K562 (cell line): Measurements from ENCODE around the gene MRPL41. TPM values are rescaled to one million over a fixed set of nuclear protein-coding genes. Genes with fewer than 3 reads are reported as not detected.
A peak's percentile ranks its signal among the peaks of the same experiment; 100 is the strongest.
"Not testable (repeated sequence)": the region's sequence is repeated elsewhere in the genome, so short reads cannot be mapped to it uniquely, and the experiment has no call there.

Source experiments
- ATAC-seq: fragments of 200-7000 bp; cut with Tn5 transposase; 3 replicates; pipeline ENCODE4 v1.9.1; 2020; ENCODE audit warnings: moderate library complexity
- BruUV-seq: library from RNA; stranded (reverse); fragments of 400-500 nt; replicated peaks from 2 replicates; lab custom pipeline; 2021; lab: Mats Ljungman, UMichigan
- CTCF ChIA-PET: fragments of 300-600 bp; formaldehyde crosslinking; extraction: SDS; loops from one replicate; lab custom pipeline; 2021; ENCODE audit warnings: low intra/inter-chr PET ratio; lab: Yijun Ruan, JAX
- POLR2A ChIA-PET: fragments of 300-600, 350-650 bp; sonication (Branson Sonifier 250); formaldehyde crosslinking; extraction: SDS; loops from one replicate; lab custom pipeline; 2021; ENCODE audit warnings: antibody characterized with exemption, inconsistent platforms; lab: Yijun Ruan, JAX
- DNase-seq, 4 experiments: peaks; one replicate each; pipeline versions ENCODE4 v3.0.0 to v3.0.0-alpha.2; 2011 to 2018; ENCODE audit warnings: low spot score in 3 of 4, mixed read lengths in 3 of 4; ENCODE audit errors: extremely low read depth in 1 of 4
- FAIRE-seq: peaks from 2 replicates; lab custom pipeline; 2011; peaks lifted over from hg19 to GRCh38; lab: Jason Lieb, UNC
- H2AFZ ChIP-seq: 2 replicates; pipeline ENCODE4 v1.6.0; 2011; ENCODE audit warnings: low read depth, low read length, control low read depth, inconsistent platforms
- H3K27ac ChIP-seq: fragments of 200-600 bp; 3 replicates; pipeline ENCODE4 v1.8.0; 2011; ENCODE audit warnings: low read depth, mild to moderate bottlenecking, control low read depth, inconsistent platforms, low read length, moderate library complexity, mixed read lengths; ENCODE audit errors: extremely low read depth
- H3K27me3 ChIP-seq, 2 experiments: fragments of 300-600 bp in 1 of 2; 2 replicates in 1 of 2; 3 replicates in 1 of 2; pipeline versions ENCODE4 v1.6.0 to v1.8.0; 2011; ENCODE audit warnings: inconsistent platforms in 2 of 2, low read length in 2 of 2, mild to moderate bottlenecking in 1 of 2, mixed read lengths in 1 of 2, moderate library complexity in 1 of 2; ENCODE audit not compliant: control insufficient read depth in 2 of 2, insufficient read depth in 2 of 2
- H3K36me3 ChIP-seq: fragments of 300-600 bp; 3 replicates; pipeline ENCODE4 v1.8.0; 2011; ENCODE audit warnings: mild to moderate bottlenecking, low read length, inconsistent platforms; ENCODE audit not compliant: control insufficient read depth, insufficient read depth
- H3K4me1 ChIP-seq, 2 experiments: fragments of 200-600 bp in 1 of 2; replicated peaks in 1 of 2; 2 replicates in 1 of 2; 3 replicates in 1 of 2; pipeline versions ENCODE4 v1.5.1 to v1.8.0; 2011; ENCODE audit warnings: inconsistent platforms in 2 of 2, low read length in 2 of 2, mild to moderate bottlenecking in 1 of 2, mixed read lengths in 1 of 2, moderate library complexity in 1 of 2; ENCODE audit not compliant: control insufficient read depth in 2 of 2, insufficient read depth in 2 of 2
- H3K4me2 ChIP-seq: 2 replicates; pipeline ENCODE4 v1.6.1; 2011; ENCODE audit warnings: low read length, control low read depth, inconsistent platforms, mixed read lengths; ENCODE audit not compliant: insufficient read depth
- H3K4me3 ChIP-seq: fragments of 200-600 bp; sonication (generic), shearing (Covaris generic); 2 replicates; pipeline ENCODE4 v1.5.1; 2016; ENCODE audit warnings: control low read depth, inconsistent platforms
- H3K79me2 ChIP-seq: fragments of 200-600 bp; 3 replicates; pipeline ENCODE4 v1.8.0; 2011; ENCODE audit warnings: low read length, inconsistent platforms; ENCODE audit not compliant: control insufficient read depth, insufficient read depth
- H3K9ac ChIP-seq, 2 experiments: 2 replicates each; pipeline versions ENCODE4 v1.6.0 to v1.6.1; 2011; ENCODE audit warnings: low read depth in 2 of 2, low read length in 2 of 2, control low read depth in 1 of 2, inconsistent platforms in 1 of 2, mild to moderate bottlenecking in 1 of 2, mixed read lengths in 1 of 2; ENCODE audit not compliant: insufficient read depth in 1 of 2
- H3K9me1 ChIP-seq: one replicate; pipeline ENCODE4 v1.6.0; 2011; ENCODE audit warnings: inconsistent platforms, mild to moderate bottlenecking, low read length, moderate library complexity; ENCODE audit not compliant: control insufficient read depth, insufficient read depth
- H3K9me3 ChIP-seq: replicated peaks from 2 replicates; pipeline ENCODE4 v1.5.1; 2011; ENCODE audit warnings: low read depth, low read length, inconsistent platforms; ENCODE audit not compliant: control insufficient read depth, insufficient read depth
- H4K20me1 ChIP-seq: replicated peaks from 2 replicates; pipeline ENCODE4 v1.6.1; 2011; ENCODE audit warnings: low read length, inconsistent platforms, mixed read lengths; ENCODE audit not compliant: control insufficient read depth, insufficient read depth
- CBFB ChIP-seq: sonication (generic); formaldehyde crosslinking; IDR thresholded peaks from 2 replicates; pipeline ENCODE4 v1.4.0; 2020; ENCODE audit warnings: mild to moderate bottlenecking, missing genetic modification reagents
- CBX3 ChIP-seq, 2 experiments: IDR thresholded peaks; 1 replicate in 1 of 2; 2 replicates in 1 of 2; pipeline ENCODE4 v1.6.1; 2012; ENCODE audit warnings: inconsistent platforms in 2 of 2, low read length in 2 of 2, borderline replicate concordance in 1 of 2, control low read depth in 1 of 2
- CREM ChIP-seq: IDR thresholded peaks from 2 replicates; pipeline ENCODE4 v1.6.1; 2014; ENCODE audit warnings: antibody characterized with exemption, low read depth
- POLR2G ChIP-seq: fragments of 200-400 bp; formaldehyde crosslinking; IDR thresholded peaks from 2 replicates; pipeline ENCODE4 v1.6.1; 2017; ENCODE audit warnings: low read depth, mild to moderate bottlenecking, antibody characterized with exemption, low read length, moderate library complexity
- POLR3A ChIP-seq: IDR thresholded peaks from 2 replicates; pipeline ENCODE4 v1.6.1; 2011; ENCODE audit warnings: borderline replicate concordance, mild to moderate bottlenecking, moderate library complexity; ENCODE audit not compliant: insufficient read length, insufficient read depth; ENCODE audit errors: extremely low read depth
- RBFOX2 ChIP-seq: fragments of 200-400 bp; formaldehyde crosslinking; IDR thresholded peaks from 2 replicates; pipeline ENCODE4 v1.6.1; 2017; ENCODE audit warnings: low read depth, mild to moderate bottlenecking, low read length, moderate library complexity
- ZNF12 ChIP-seq: sonication (generic); formaldehyde crosslinking; IDR thresholded peaks from 2 replicates; pipeline ENCODE4 v1.4.0; 2020; ENCODE audit warnings: mild to moderate bottlenecking, missing genetic modification reagents
- ZNF512 ChIP-seq: IDR thresholded peaks from 2 replicates; pipeline ENCODE4 v1.6.1; 2016; ENCODE audit warnings: missing genetic modification characterization, missing compliant biosample characterization
- WGBS: fragments of 100-300 bp; shearing (Covaris generic); methylation state at CpG from one replicate; pipeline ENCODE4 v1.1.6; 2016; ENCODE audit warnings: low coverage, mixed read lengths; ENCODE audit not compliant: insufficient coverage; ENCODE audit errors: missing lambda C conversion rate; 5-methylcytosine and 5-hydroxymethylcytosine counted together
- in situ Hi-C: fragments of 300-500 bp; cut with MboI; formaldehyde crosslinking; loops from 4 replicates; pipeline ENCODE4 v1.15.0; 2018; ENCODE audit warnings: inconsistent platforms, mixed read lengths
- intact Hi-C: fragments of 100-400 bp; cut with micrococcal nuclease; formaldehyde crosslinking; loops from 2 replicates; pipeline ENCODE4 v1.14.2; 2022
- polyA plus RNA-seq, 8 experiments: library from polyadenylated mRNA; depleted of rRNA in 4 of 8; stranded (reverse) in 5 of 8; unstranded in 3 of 8; fragments of >200 nt; fragmentation: Nextera tagmentation in 2 of 8; fragmentation: Illumina TruSeq in 1 of 8; extraction: Ambion mirVana in 2 of 8; extraction: Trizol in 1 of 8; gene quantifications; 2 replicates each; pipeline versions ENCODE4 v1.2.1 to v1.2.3, GENCODE V29; 2011 to 2014; ENCODE audit warnings: inconsistent platforms in 1 of 8, missing spikeins in 1 of 8
- total RNA-seq, 7 experiments: library from RNA; depleted of rRNA in 6 of 7; stranded (reverse); fragments of >200 nt in 6 of 7; fragmentation: Illumina TruSeq in 2 of 7; extraction: Trizol in 2 of 7; gene quantifications; 2 replicates each; pipeline versions ENCODE4 v1.2.1 to v1.2.3, GENCODE V29; 2011 to 2021; ENCODE audit warnings: low replicate concordance in 1 of 7

MRPL41 gene
- total and polyA plus RNA-seq, 9 of the 15 experiments (the other 6 are each of a cell fraction or from before 2014, with no cell fraction given): 2.6 to 259 (median 21.6) TPM

- no peak overlapping the region for H3K27ac ChIP-seq
- no peak for DNase-seq
- no peaks in the 10 kb centered on the region for H3K27me3 ChIP-seq
- peaks cover 54% of the 10 kb centered on the region; the same call in 2 of the 3 replicates for H3K36me3 ChIP-seq
- ChIA-PET POLR2A (no interaction called here), CTCF (no interaction called here)
- in situ Hi-C loops: no loop called here
- no peak for ATAC-seq
- no peaks in the 10 kb centered on the region for H4K20me1 ChIP-seq
- no peak overlapping the region for H2AFZ ChIP-seq
- intact Hi-C loops: no loop called here
- 91% methylated on average over 17 of the region's 18 CpGs for WGBS
- H3K4me1 ChIP-seq: no peaks in the 10 kb centered on the region
- BruUV-seq: no TSS peak
- H3K9me3 ChIP-seq: no peaks in the 10 kb centered on the region
- peak overlapping the region in 1 of 2 experiments; percentile 48; a peak in 1 of 4 replicates for H3K9ac ChIP-seq
- FAIRE-seq: no peak
- no peak for TF ChIP-seq ZNF512 (tag)
- TF ChIP-seq POLR2G: 0 out of 2 replicates have a peak, but pooled peaks have one; percentile 29
- no peak for TF ChIP-seq ZNF12 (CRISPR knock-in tag)
- TF ChIP-seq CREM: no peak
- TF ChIP-seq RBFOX2: peak; percentile 37; the same call in 1 of the 2 replicates
- no peak for TF ChIP-seq CBX3 (IDR thresholded peaks at IDR 0.05; ENCODE audit: borderline replicate concordance in 1 of 2, low read length in 2 of 2)
- TF ChIP-seq POLR3A: no peak
- no peak for TF ChIP-seq CBFB (CRISPR knock-in tag)
- no peak overlapping the region for H3K4me3 ChIP-seq
- no peak overlapping the region for H3K4me2 ChIP-seq
- H3K9me1 ChIP-seq: no peaks in the 10 kb centered on the region
- no peaks in the 10 kb centered on the region for H3K79me2 ChIP-seq
Observed at GRCh38 chr9:137564817-137565411, 13.2 kb downstream of the MRPL41 start.

- not testable (repeated sequence) for BruUV-seq
- peaks cover 47% of the 10 kb centered on the region; the same call in 2 of the 3 replicates for H3K36me3 ChIP-seq
Observed at GRCh38 chr9:137568445-137568844, 16.8 kb downstream of the MRPL41 start.

More at GRCh38 chr9:137568445-137568844, 16.8 kb downstream of the MRPL41 start:
- H3K4me2 ChIP-seq, H3K4me1 ChIP-seq, H3K9ac ChIP-seq, ATAC-seq, H3K9me3 ChIP-seq, POLR2A ChIA-PET, H3K9me1 ChIP-seq, H3K4me3 ChIP-seq, CTCF ChIA-PET, H4K20me1 ChIP-seq, H2AFZ ChIP-seq, H3K27me3 ChIP-seq, FAIRE-seq, H3K27ac ChIP-seq, H3K79me2 ChIP-seq, DNase-seq, in situ Hi-C loops, intact Hi-C loops: not testable (repeated sequence)
- WGBS: 87% methylated on average over 3 of the region's 5 CpGs
